Mesenchymal stem cell (in vitro differentiated cells and primary cell): ENCODE measurements around the gene DNAJB13.

ENCODE experiments used
- DNase-seq: peaks from one replicate; pipeline ENCODE4 v3.0.0-alpha.2; 2013
- H2AFZ ChIP-seq: one replicate; pipeline ENCODE4 v1.6.1; 2013; ENCODE audit warnings: low read depth, mild to moderate bottlenecking, control low read depth, inconsistent platforms, low read length, moderate library complexity
- H2AK5ac ChIP-seq: 2 replicates; pipeline ENCODE4 v1.6.1; 2013; ENCODE audit warnings: low read length, moderate library complexity, mild to moderate bottlenecking, inconsistent platforms; ENCODE audit not compliant: severe bottlenecking
- H2BK120ac ChIP-seq: one replicate; pipeline ENCODE4 v1.6.1; 2013; ENCODE audit warnings: low read depth, mild to moderate bottlenecking, inconsistent platforms, low read length, moderate library complexity
- H2BK12ac ChIP-seq, 2 experiments: one replicate each; pipeline ENCODE4 v1.6.1; 2013; ENCODE audit warnings: inconsistent platforms in 2 of 2, low read length in 2 of 2, mild to moderate bottlenecking in 2 of 2, moderate library complexity in 2 of 2, control low read depth in 1 of 2
- H2BK15ac ChIP-seq: one replicate; pipeline ENCODE4 v1.6.1; 2013; ENCODE audit warnings: mild to moderate bottlenecking, low read depth, inconsistent platforms; ENCODE audit not compliant: poor library complexity, severe bottlenecking
- H2BK5ac ChIP-seq: 2 replicates; pipeline ENCODE4 v1.6.1; 2013; ENCODE audit warnings: low read depth, mild to moderate bottlenecking, low read length, control low read depth, inconsistent platforms; ENCODE audit not compliant: poor library complexity, severe bottlenecking
- H3K14ac ChIP-seq, 2 experiments: one replicate each; pipeline ENCODE4 v1.6.1; 2013; ENCODE audit warnings: inconsistent platforms in 2 of 2, low read length in 2 of 2, control low read depth in 1 of 2, mild to moderate bottlenecking in 1 of 2, moderate library complexity in 1 of 2
- H3K18ac ChIP-seq, 2 experiments: one replicate each; pipeline ENCODE4 v1.6.1; 2013; ENCODE audit warnings: inconsistent platforms in 2 of 2, low read length in 2 of 2, control low read depth in 1 of 2, low read depth in 1 of 2, mild to moderate bottlenecking in 1 of 2
- H3K23ac ChIP-seq, 2 experiments: one replicate each; pipeline ENCODE4 v1.6.1; 2013; ENCODE audit warnings: inconsistent platforms in 2 of 2, low read length in 2 of 2, mild to moderate bottlenecking in 2 of 2, moderate library complexity in 2 of 2, control low read depth in 1 of 2
- H3K27ac ChIP-seq: 2 replicates; pipeline ENCODE4 v1.5.1; 2013; ENCODE audit warnings: mild to moderate bottlenecking, moderate library complexity, low read length, control low read depth, inconsistent platforms; ENCODE audit not compliant: poor library complexity, severe bottlenecking
- H3K27me3 ChIP-seq, 2 experiments: 2 replicates each; pipeline versions ENCODE4 v1.6.1 to v1.7.0; 2013; ENCODE audit warnings: low read length in 2 of 2, mild to moderate bottlenecking in 2 of 2, moderate library complexity in 2 of 2, control low read depth in 1 of 2, inconsistent platforms in 1 of 2; ENCODE audit not compliant: control insufficient read depth in 1 of 2, insufficient read depth in 1 of 2
- H3K36me3 ChIP-seq, 2 experiments: 2 replicates each; pipeline versions ENCODE4 v1.6.1 to v1.7.0; 2013; ENCODE audit warnings: low read length in 2 of 2, control low read depth in 1 of 2, inconsistent platforms in 1 of 2, low read depth in 1 of 2, mild to moderate bottlenecking in 1 of 2; ENCODE audit not compliant: insufficient read depth in 2 of 2, control insufficient read depth in 1 of 2
- H3K4ac ChIP-seq, 2 experiments: one replicate each; pipeline ENCODE4 v1.6.1; 2013; ENCODE audit warnings: inconsistent platforms in 2 of 2, low read length in 2 of 2, mild to moderate bottlenecking in 2 of 2, moderate library complexity in 2 of 2, control low read depth in 1 of 2, low read depth in 1 of 2
- H3K4me1 ChIP-seq: 2 replicates; pipeline ENCODE4 v1.6.1; 2013; ENCODE audit warnings: low read depth, low read length, control low read depth; ENCODE audit not compliant: control insufficient read depth, insufficient read depth
- H3K4me2 ChIP-seq: 2 replicates; pipeline ENCODE4 v1.6.1; 2013; ENCODE audit warnings: low read length, mild to moderate bottlenecking, inconsistent platforms; ENCODE audit not compliant: poor library complexity, severe bottlenecking
- H3K4me3 ChIP-seq, 2 experiments: 2 replicates each; pipeline versions ENCODE4 v1.5.1 to v1.7.0; 2013; ENCODE audit warnings: low read length in 2 of 2, mild to moderate bottlenecking in 2 of 2, control low read depth in 1 of 2, low read depth in 1 of 2; ENCODE audit not compliant: insufficient read depth in 1 of 2
- H3K79me1 ChIP-seq: replicated peaks from 2 replicates; pipeline ENCODE4 v1.6.1; 2013; ENCODE audit warnings: mild to moderate bottlenecking, control low read depth, low read length, inconsistent platforms; ENCODE audit not compliant: poor library complexity, severe bottlenecking
- H3K9ac ChIP-seq: 2 replicates; pipeline ENCODE4 v1.7.0; 2013; ENCODE audit warnings: mild to moderate bottlenecking, low read length, moderate library complexity
- H3K9me3 ChIP-seq: 2 replicates; pipeline ENCODE4 v1.7.0; 2013; ENCODE audit warnings: mild to moderate bottlenecking, low read length; ENCODE audit not compliant: control insufficient read depth
- H4K8ac ChIP-seq: one replicate; pipeline ENCODE4 v1.6.1; 2013; ENCODE audit warnings: inconsistent platforms, mild to moderate bottlenecking, low read length, moderate library complexity
- H4K91ac ChIP-seq: one replicate; pipeline ENCODE4 v1.6.1; 2013; ENCODE audit warnings: mild to moderate bottlenecking, low read length, inconsistent platforms
- WGBS: methylation state at CpG from one replicate; pipeline ENCODE4 v1.1.7; 2013; ENCODE audit warnings: mixed read lengths; 5-methylcytosine and 5-hydroxymethylcytosine counted together

Gene DNAJB13

GRCh38 chr11:73972620-73973449 is 22.0 kb downstream of the DNAJB13 start:
- no peak overlapping the region for H4K8ac ChIP-seq
- no peak overlapping the region for H3K4ac ChIP-seq
- no peak overlapping the region for H3K27ac ChIP-seq
- H2BK15ac ChIP-seq, result no peak overlapping the region
- no peak overlapping the region for H3K4me3 ChIP-seq
- no peak overlapping the region for H2BK120ac ChIP-seq
- H3K18ac ChIP-seq, result no peak overlapping the region
- no peak for DNase-seq
- no peak overlapping the region for H3K4me2 ChIP-seq
- peaks cover 10% of the 10 kb centered on the region for H3K4me1 ChIP-seq
- H3K9ac ChIP-seq, result no peak overlapping the region
- H4K91ac ChIP-seq, result no peak overlapping the region
- no peak overlapping the region for H3K23ac ChIP-seq
- no peaks in the 10 kb centered on the region for H3K79me1 ChIP-seq
- H2BK12ac ChIP-seq, result no peak overlapping the region
- no peak overlapping the region for H2BK5ac ChIP-seq
- H3K27me3 ChIP-seq, result peaks cover 0 to 3% of the 10 kb centered on the region in 2 experiments
- H2AFZ ChIP-seq, result no peak overlapping the region
- 91% methylated on average over 11 of the region's 11 CpGs for WGBS
- H3K36me3 ChIP-seq, result peaks cover 0 to 56% of the 10 kb centered on the region in 2 experiments
- no peak overlapping the region for H2AK5ac ChIP-seq
- H3K14ac ChIP-seq, result no peak overlapping the region
- H3K9me3 ChIP-seq, result no peaks in the 10 kb centered on the region

GRCh38 chr11:73974604-73975478 is 24.0 kb downstream of the DNAJB13 start:
- WGBS, result 95% methylated on average over 13 of the region's 13 CpGs
- H2BK15ac ChIP-seq, result no peak overlapping the region

DNA sequence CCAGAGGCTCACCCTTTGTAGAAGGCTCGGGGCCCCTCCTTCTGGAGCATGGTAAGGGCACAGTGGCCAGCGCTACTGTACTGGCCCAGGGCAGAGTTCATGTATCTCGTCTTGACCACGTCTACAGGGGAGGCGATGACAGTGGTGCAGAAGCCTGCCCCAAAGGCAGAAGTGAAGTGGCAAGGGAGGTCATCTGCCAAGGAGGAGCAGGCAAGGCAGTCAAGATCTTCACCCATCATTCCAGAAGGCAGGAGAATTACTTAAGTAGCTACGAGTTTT is 24.6 kb downstream of the DNAJB13 start:
- peaks cover 0 to 58% of the 10 kb centered on the region in 2 experiments for H3K36me3 ChIP-seq
- no peak overlapping the region for H2AK5ac ChIP-seq
- no peak overlapping the region for H3K4me3 ChIP-seq
- no peak overlapping the region for H3K27ac ChIP-seq
- 98% methylated on average over 6 of the region's 6 CpGs for WGBS
- no peak overlapping the region for H2BK12ac ChIP-seq
- H2BK5ac ChIP-seq, result no peak overlapping the region
- H3K18ac ChIP-seq, result no peak overlapping the region
- H3K9me3 ChIP-seq, result no peaks in the 10 kb centered on the region
- no peak overlapping the region for H2AFZ ChIP-seq
- H3K9ac ChIP-seq, result no peak overlapping the region
- peaks cover 15% of the 10 kb centered on the region for H3K4me1 ChIP-seq
- H3K4me2 ChIP-seq, result no peak overlapping the region
- peaks cover 4% of the 10 kb centered on the region for H3K79me1 ChIP-seq
- no peaks in the 10 kb centered on the region for H3K27me3 ChIP-seq
- no peak for DNase-seq
- H3K23ac ChIP-seq, result no peak overlapping the region
- no peak overlapping the region for H4K8ac ChIP-seq
- no peak overlapping the region for H3K4ac ChIP-seq
- no peak overlapping the region for H2BK15ac ChIP-seq
- H2BK120ac ChIP-seq, result no peak overlapping the region
- no peak overlapping the region for H4K91ac ChIP-seq
- no peak overlapping the region for H3K14ac ChIP-seq

More at GRCh38 chr11:73974604-73975478, 24.0 kb downstream of the DNAJB13 start:
- no peak for DNase-seq
- no peak overlapping the region for H3K4me3 ChIP-seq
- H3K9ac ChIP-seq, result no peak overlapping the region
- H2BK5ac ChIP-seq, result no peak overlapping the region
- H3K27ac ChIP-seq, result no peak overlapping the region
- H2BK12ac ChIP-seq, result no peak overlapping the region
- no peaks in the 10 kb centered on the region for H3K9me3 ChIP-seq
- no peak overlapping the region for H3K23ac ChIP-seq
- peaks cover 4% of the 10 kb centered on the region for H3K79me1 ChIP-seq
- no peak overlapping the region for H2AFZ ChIP-seq
- peaks cover 0 to 58% of the 10 kb centered on the region in 2 experiments for H3K36me3 ChIP-seq
- no peak overlapping the region for H2BK120ac ChIP-seq
- no peak overlapping the region for H4K8ac ChIP-seq
- H3K18ac ChIP-seq, result no peak overlapping the region
- H4K91ac ChIP-seq, result no peak overlapping the region
- H3K4me1 ChIP-seq, result peaks cover 9% of the 10 kb centered on the region
- H2AK5ac ChIP-seq, result no peak overlapping the region
- no peak overlapping the region for H3K14ac ChIP-seq
- no peak overlapping the region for H3K4me2 ChIP-seq
- H3K4ac ChIP-seq, result no peak overlapping the region
- H3K27me3 ChIP-seq, result no peaks in the 10 kb centered on the region

DNA sequence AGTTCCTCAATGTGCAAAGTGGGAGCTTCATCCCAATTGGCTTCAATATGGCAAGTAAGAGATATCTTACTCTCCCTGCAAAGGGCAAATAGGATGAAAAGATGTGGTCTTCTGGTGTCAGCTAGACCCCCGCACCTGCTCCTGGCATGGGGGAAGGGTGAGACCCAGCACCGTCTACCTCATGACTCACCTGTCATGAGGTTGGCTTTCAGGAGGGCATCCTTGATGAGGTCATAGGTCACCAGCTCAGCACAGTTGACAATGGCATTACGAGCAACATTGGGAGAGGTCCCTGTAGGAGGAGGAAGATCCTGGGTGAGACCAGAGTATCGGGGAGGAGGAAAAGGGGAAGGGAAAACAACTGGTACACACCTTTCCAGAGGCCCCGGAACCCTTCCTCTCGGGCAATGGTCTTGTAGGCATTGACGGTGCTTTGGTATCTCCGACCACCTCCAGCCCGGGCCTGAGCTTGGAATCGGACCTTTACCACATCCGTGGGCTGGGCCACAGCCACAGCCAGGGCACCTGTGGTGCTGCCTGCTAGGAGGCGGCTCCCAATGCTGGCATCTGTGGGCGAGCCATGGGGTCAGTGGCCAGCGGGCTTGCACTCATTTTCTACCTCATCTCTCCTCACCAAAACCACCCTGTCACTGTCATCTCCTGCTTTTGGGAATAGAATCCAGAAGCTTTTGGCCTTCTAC is 25.8 kb downstream of the DNAJB13 start:
- Histone ChIP-seq H4K91ac (no peak overlapping the region), H2BK12ac (no peak overlapping the region), H3K79me1 (peaks cover 8% of the 10 kb centered on the region), H3K9me3 (no peaks in the 10 kb centered on the region), H3K36me3 (peaks cover 0 to 58% of the 10 kb centered on the region in 2 experiments), H3K18ac (no peak overlapping the region), H2BK120ac (no peak overlapping the region), H3K4me3 (no peak overlapping the region), H3K23ac (no peak overlapping the region), H2AFZ (no peak overlapping the region), H3K9ac (no peak overlapping the region), H3K14ac (no peak overlapping the region), H2BK5ac (no peak overlapping the region), H3K4me1 (peaks cover 24% of the 10 kb centered on the region), H3K4me2 (no peak overlapping the region), H2BK15ac (no peak overlapping the region), H2AK5ac (no peak overlapping the region), H3K4ac (no peak overlapping the region), H3K27ac (no peak overlapping the region), H3K27me3 (no peaks in the 10 kb centered on the region), H4K8ac (no peak overlapping the region)
- 93% methylated on average over 14 of the region's 14 CpGs for whole genome bisulfite sequencing
- no peak for DNase-seq
